ENCODE data around the gene OTX1. TPM values are rescaled to one million over a fixed set of nuclear protein-coding genes. Genes with fewer than 3 reads are reported as not detected.

The OTX1 gene
- polyA plus RNA-seq, 1 of the 3 experiments (the other 2 are of a cell fraction): 0.20 TPM

GRCh38 chr2:63093502-63093901 lies 42.9 kb downstream of the OTX1 start:
- H3K9me3 ChIP-seq: no peaks in the 10 kb centered on the region
- no peak overlapping the region for H3K4me3 ChIP-seq (ENCODE audit: low read depth in 2 of 2, low read length in 1 of 2)
- no peak for DNase-seq
- no peak overlapping the region for H3K9ac ChIP-seq
- H3K27ac ChIP-seq (ENCODE audit: low read depth in 2 of 2, low read length in 1 of 2): no peak overlapping the region
- WGBS (ENCODE audit: low lambda C conversion rate): 61% methylated on average over 1 of the region's 1 CpG
- no peaks in the 10 kb centered on the region for H3K9me2 ChIP-seq
- no peaks in the 10 kb centered on the region for H3K4me1 ChIP-seq (ENCODE audit: control insufficient read depth in 1 of 2, insufficient read depth in 2 of 2, low read depth in 1 of 2, low read length in 1 of 2)
- no peak overlapping the region for H3K4me2 ChIP-seq
- H2AFZ ChIP-seq (ENCODE audit: low read depth): no peak overlapping the region
- no peaks in the 10 kb centered on the region for H3F3A ChIP-seq (replicated peaks; ENCODE audit: insufficient read depth)
- no peaks in the 10 kb centered on the region for H4K20me1 ChIP-seq (ENCODE audit: insufficient read depth)
- H3K79me2 ChIP-seq (ENCODE audit: insufficient read depth): no peaks in the 10 kb centered on the region
- no peaks in the 10 kb centered on the region for H3K27me3 ChIP-seq (ENCODE audit: insufficient read depth)
- TF ChIP-seq RCOR1 (IDR thresholded peaks at IDR 0.05; ENCODE audit: low read length): no peak
- no peak for TF ChIP-seq REST (IDR thresholded peaks at IDR 0.05; ENCODE audit: low read depth, low read length)
- TF ChIP-seq ELF1 (IDR thresholded peaks at IDR 0.05): no peak
- TF ChIP-seq CHD2 (IDR thresholded peaks at IDR 0.05; ENCODE audit: low read length, partially characterized antibody): no peak
- no peak for TF ChIP-seq MAX (IDR thresholded peaks at IDR 0.05; ENCODE audit: low read depth)
- TF ChIP-seq ZBTB33 (IDR thresholded peaks at IDR 0.05; ENCODE audit: borderline replicate concordance, low read depth): no peak
- no peak for TF ChIP-seq SMC3 (IDR thresholded peaks at IDR 0.05; ENCODE audit: low read depth, low read length)
- TF ChIP-seq FOXJ3 (CRISPR knock-in tag; IDR thresholded peaks at IDR 0.05): no peak
- ChIA-PET CTCF (no interaction called here), POLR2A (no interaction called here)
- no peaks in the 10 kb centered on the region for H3K36me3 ChIP-seq (replicated peaks in 1 of 2; ENCODE audit: control insufficient read depth in 1 of 2, insufficient read depth in 2 of 2, low read length in 1 of 2)

GRCh38 chr2:63096491-63096890 lies 45.9 kb downstream of the OTX1 start:
- Histone ChIP-seq H3K9me2 (no peaks in the 10 kb centered on the region), H3F3A (replicated peaks; ENCODE audit: insufficient read depth) (no peaks in the 10 kb centered on the region), H3K36me3 (replicated peaks in 1 of 2; ENCODE audit: control insufficient read depth in 1 of 2, insufficient read depth in 2 of 2, low read length in 1 of 2) (no peaks in the 10 kb centered on the region), H3K9ac (no peak overlapping the region), H3K4me1 (ENCODE audit: control insufficient read depth in 1 of 2, insufficient read depth in 2 of 2, low read depth in 1 of 2, low read length in 1 of 2) (no peaks in the 10 kb centered on the region), H3K4me2 (no peak overlapping the region), H4K20me1 (ENCODE audit: insufficient read depth) (no peaks in the 10 kb centered on the region), H3K4me3 (ENCODE audit: low read depth in 2 of 2, low read length in 1 of 2) (no peak overlapping the region), H2AFZ (ENCODE audit: low read depth) (no peak overlapping the region), H3K27ac (ENCODE audit: low read depth in 2 of 2, low read length in 1 of 2) (no peak overlapping the region), H3K79me2 (ENCODE audit: insufficient read depth) (no peaks in the 10 kb centered on the region), H3K9me3 (no peaks in the 10 kb centered on the region), H3K27me3 (ENCODE audit: insufficient read depth) (no peaks in the 10 kb centered on the region)
- ChIA-PET CTCF (no interaction called here), POLR2A (no interaction called here)
- 16% methylated on average over 1 of the region's 1 CpG for WGBS (ENCODE audit: low lambda C conversion rate)
- DNase-seq: no peak
- TF ChIP-seq CTCF (IDR thresholded peaks at IDR 0.05): no peak
- no peak for TF ChIP-seq TAF1 (IDR thresholded peaks at IDR 0.05; ENCODE audit: borderline replicate concordance, low read depth, low read length)
- no peak for TF ChIP-seq RAD21 (IDR thresholded peaks at IDR 0.05; ENCODE audit: low read length)
